Esophagus squamous epithelium (tissue), 5 donors: ENCODE data around the gene FNDC11. TPM values are rescaled to one million over a fixed set of nuclear protein-coding genes. Genes with fewer than 3 reads are reported as not detected.
"Not testable (repeated sequence)": the region's sequence is repeated elsewhere in the genome, so short reads cannot be mapped to it uniquely, and the experiment has no call there.

Experiments used
- DNase-seq: peaks from one replicate; lab custom pipeline; 2025; lab: John Stamatoyannopoulos, UW
- H3K27ac ChIP-seq, 4 donors: fragments of 200-600 bp; sonication (generic); one replicate each; pipeline ENCODE4 v1.5.1; 2016 to 2019; ENCODE audit warnings: mild to moderate bottlenecking in 1 of 4
- H3K27me3 ChIP-seq, 4 donors: fragments of 200-600 bp; sonication (generic); 1 replicate in 3 of 4; 2 replicates in 1 of 4; pipeline versions ENCODE4 v1.5.1 to v1.6.0; 2017 to 2021; ENCODE audit warnings: antibody characterized with exemption in 1 of 4
- H3K36me3 ChIP-seq, 3 donors: fragments of 200-600 bp; sonication (generic); one replicate each; pipeline ENCODE4 v1.5.1; 2016 to 2019
- H3K4me1 ChIP-seq, 3 donors: fragments of 200-600 bp; sonication (generic); one replicate each; pipeline ENCODE4 v1.5.1; 2017 to 2019
- H3K4me3 ChIP-seq, 4 donors: fragments of 200-600 bp; sonication (generic); 1 replicate in 3 of 4; 2 replicates in 1 of 4; pipeline ENCODE4 v1.5.1; 2016 to 2019; ENCODE audit warnings: mild to moderate bottlenecking in 2 of 4, moderate library complexity in 1 of 4
- H3K9me3 ChIP-seq, 3 donors: fragments of 200-600 bp; sonication (generic); one replicate each; pipeline ENCODE4 v1.5.1; 2016 to 2019
- POLR2A ChIP-seq, 4 donors: fragments of 450-650 bp; IDR thresholded peaks; one replicate each; pipeline ENCODE4 v1.6.1; 2017; ENCODE audit warnings: antibody characterized with exemption in 4 of 4, mild to moderate bottlenecking in 4 of 4, moderate library complexity in 3 of 4
- WGBS, 2 donors: methylation state at CpG; one replicate each; pipeline ENCODE4 v1.1.5; 2018; 5-methylcytosine and 5-hydroxymethylcytosine counted together
- intact Hi-C: fragments of 100-400 bp; cut with DNase I; formaldehyde crosslinking; loops from one replicate; pipeline ENCODE4 v1.15.0; 2022
- total RNA-seq, 4 donors: library from RNA; depleted of rRNA; stranded (reverse); fragments of >200 nt; gene quantifications; one replicate each; pipeline ENCODE4 v1.1.0, GENCODE V29; 2016
- TF ChIP-seq, protein P1 (sequence below), 6 experiments: fragments of 450-650 bp in 4 of 6; fragments of 200-600 bp in 2 of 6; sonication (generic) in 2 of 6; IDR thresholded peaks; one replicate each; pipeline ENCODE4 v1.5.1; 2016 to 2019; ENCODE audit warnings: antibody characterized with exemption in 6 of 6, mild to moderate bottlenecking in 4 of 6, moderate library complexity in 4 of 6
- donor health status: DM: yes; HTN: yes; CAD: no.

FNDC11 gene
- total RNA-seq, 4 donors from 2014 or later, result under 0.01 TPM; not detected in 3

DNA sequence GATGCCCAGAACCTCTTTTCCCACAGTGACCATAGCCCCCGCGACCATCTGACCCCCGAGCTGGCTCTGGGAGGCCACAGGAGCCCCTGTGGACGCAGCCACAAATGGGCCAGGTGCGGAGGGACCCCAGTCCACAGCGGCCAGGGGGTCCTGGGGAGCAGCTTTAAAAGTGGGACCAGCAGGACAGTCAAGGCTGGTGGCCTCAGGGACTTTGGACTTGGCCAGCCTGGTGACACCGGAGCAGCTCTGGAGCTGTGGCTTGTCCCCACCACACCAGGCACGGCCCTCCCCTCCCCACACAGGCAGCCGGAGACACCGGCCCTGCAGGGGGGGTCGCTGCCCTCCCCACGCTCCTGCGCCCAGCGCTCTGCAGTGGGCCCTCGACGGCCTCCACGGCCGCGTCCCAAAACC is 3.5 kb downstream of the FNDC11 start:
- Histone ChIP-seq H3K4me3 (no peak overlapping the region), H3K27me3 (peaks cover 0 to 21% (median 0%) of the 10 kb centered on the region in 4 donors), H3K9me3 (no peaks in the 10 kb centered on the region), H3K36me3 (peaks cover 24 to 44% (median 25%) of the 10 kb centered on the region in 3 donors), H3K27ac (no peak overlapping the region), H3K4me1 (peaks cover 10 to 22% (median 18%) of the 10 kb centered on the region in 3 donors)
- no CpG with 5 or more reads among the region's 19 CpGs for WGBS, 2 donors
- no peak for TF ChIP-seq POLR2A (IDR thresholded peaks at IDR 0.05)
- TF ChIP-seq, protein P1, sequence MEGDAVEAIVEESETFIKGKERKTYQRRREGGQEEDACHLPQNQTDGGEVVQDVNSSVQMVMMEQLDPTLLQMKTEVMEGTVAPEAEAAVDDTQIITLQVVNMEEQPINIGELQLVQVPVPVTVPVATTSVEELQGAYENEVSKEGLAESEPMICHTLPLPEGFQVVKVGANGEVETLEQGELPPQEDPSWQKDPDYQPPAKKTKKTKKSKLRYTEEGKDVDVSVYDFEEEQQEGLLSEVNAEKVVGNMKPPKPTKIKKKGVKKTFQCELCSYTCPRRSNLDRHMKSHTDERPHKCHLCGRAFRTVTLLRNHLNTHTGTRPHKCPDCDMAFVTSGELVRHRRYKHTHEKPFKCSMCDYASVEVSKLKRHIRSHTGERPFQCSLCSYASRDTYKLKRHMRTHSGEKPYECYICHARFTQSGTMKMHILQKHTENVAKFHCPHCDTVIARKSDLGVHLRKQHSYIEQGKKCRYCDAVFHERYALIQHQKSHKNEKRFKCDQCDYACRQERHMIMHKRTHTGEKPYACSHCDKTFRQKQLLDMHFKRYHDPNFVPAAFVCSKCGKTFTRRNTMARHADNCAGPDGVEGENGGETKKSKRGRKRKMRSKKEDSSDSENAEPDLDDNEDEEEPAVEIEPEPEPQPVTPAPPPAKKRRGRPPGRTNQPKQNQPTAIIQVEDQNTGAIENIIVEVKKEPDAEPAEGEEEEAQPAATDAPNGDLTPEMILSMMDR (IDR thresholded peaks at IDR 0.05), result no peak
- DNase-seq, result no peak
- intact Hi-C loops, result no loop called here

DNA sequence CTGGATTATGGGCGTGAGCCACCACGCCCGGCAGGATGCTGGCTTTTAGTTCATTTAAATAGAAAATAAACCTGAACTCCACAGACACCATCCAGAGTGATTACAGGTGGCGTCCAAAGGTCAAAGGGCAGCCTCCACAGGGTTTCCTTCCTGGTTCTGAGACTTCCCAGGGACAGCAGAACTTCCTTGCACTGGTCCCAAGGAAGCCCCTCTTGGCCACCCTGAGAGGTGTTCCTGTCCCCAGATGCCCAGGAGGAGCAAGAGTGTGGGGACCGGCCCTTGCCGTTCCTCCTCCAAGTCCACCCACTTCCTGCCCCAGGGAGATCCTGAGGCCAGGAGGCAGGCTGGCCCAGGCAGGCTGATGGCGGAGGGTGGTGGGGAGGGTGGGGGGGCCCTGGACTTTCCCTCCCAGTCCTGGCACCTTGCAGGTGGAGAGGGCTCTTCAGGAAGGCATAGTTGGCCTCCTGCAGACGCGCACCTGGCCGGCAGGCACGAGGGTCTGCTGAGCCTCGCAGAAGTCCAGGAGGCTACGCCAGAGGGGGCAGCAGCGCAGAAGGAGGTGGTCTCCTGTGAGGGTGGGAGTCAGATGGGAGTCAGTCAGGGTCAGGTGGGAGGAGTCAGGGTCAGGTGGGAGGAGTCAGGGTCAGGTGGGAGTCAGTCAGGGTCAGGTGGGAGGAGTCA is 5.0 kb downstream of the FNDC11 start:
- no peaks in the 10 kb centered on the region for H3K9me3 ChIP-seq
- peaks cover 29 to 59% (median 38%) of the 10 kb centered on the region in 3 donors for H3K36me3 ChIP-seq
- TF ChIP-seq, protein P1 (IDR thresholded peaks at IDR 0.05), result no peak
- TF ChIP-seq POLR2A (IDR thresholded peaks at IDR 0.05), result no peak
- H3K27ac ChIP-seq, result no peak overlapping the region
- intact Hi-C loops, result no loop called here
- H3K4me1 ChIP-seq, result peaks cover 4 to 7% (median 7%) of the 10 kb centered on the region in 3 donors
- peaks cover 0 to 8% (median 0%) of the 10 kb centered on the region in 4 donors for H3K27me3 ChIP-seq
- no peak for DNase-seq
- H3K4me3 ChIP-seq, result no peak overlapping the region
- 93 to 100% methylated on average over 7 to 10 of the region's 14 CpGs for WGBS, 2 donors

DNA sequence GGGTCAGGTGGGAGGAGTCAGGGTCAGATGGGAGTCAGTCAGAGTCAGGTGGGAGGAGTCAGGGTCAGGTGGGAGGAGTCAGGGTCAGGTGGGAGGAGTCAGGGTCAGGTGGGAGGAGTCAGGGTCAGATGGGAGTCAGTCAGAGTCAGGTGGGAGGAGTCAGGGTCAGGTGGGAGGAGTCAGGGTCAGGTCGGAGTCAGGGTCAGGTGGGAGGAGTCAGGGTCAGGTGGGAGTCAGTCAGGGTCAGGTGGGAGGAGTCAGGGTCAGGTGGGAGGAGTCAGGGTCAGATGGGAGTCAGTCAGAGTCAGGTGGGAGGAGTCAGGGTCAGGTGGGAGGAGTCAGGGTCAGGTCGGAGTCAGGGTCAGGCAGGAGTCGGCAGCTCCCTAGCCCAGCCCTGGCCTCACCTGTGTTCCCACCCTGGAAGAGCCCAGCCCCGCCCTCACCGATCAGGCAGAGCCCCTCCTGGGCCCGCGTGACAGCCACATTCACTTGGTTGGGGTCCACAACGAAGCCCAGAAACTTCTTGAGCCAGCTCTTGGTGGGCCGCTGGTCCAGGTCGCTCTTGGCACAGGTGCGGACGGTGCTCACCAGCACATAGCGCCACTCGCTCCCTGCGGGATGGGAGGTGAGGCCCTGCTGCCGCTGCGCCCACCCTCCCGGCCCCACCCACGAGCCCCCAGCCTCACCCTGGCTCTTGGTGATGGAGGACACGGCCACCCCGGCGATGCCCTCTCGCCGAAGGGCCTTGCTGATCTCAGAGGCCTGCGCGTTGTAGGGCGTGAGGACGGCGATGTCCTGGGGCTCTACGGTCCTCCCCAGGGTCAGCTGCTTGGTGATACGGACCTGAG is 5.8 kb downstream of the FNDC11 start:
- 90 to 98% methylated on average over 7 of the region's 31 CpGs for WGBS, 2 donors
- peaks cover 29 to 66% (median 38%) of the 10 kb centered on the region in 3 donors for H3K36me3 ChIP-seq
- DNase-seq, intact Hi-C loops, H3K27me3 ChIP-seq, H3K27ac ChIP-seq, H3K9me3 ChIP-seq, H3K4me3 ChIP-seq, H3K4me1 ChIP-seq: not testable (repeated sequence)

DNA sequence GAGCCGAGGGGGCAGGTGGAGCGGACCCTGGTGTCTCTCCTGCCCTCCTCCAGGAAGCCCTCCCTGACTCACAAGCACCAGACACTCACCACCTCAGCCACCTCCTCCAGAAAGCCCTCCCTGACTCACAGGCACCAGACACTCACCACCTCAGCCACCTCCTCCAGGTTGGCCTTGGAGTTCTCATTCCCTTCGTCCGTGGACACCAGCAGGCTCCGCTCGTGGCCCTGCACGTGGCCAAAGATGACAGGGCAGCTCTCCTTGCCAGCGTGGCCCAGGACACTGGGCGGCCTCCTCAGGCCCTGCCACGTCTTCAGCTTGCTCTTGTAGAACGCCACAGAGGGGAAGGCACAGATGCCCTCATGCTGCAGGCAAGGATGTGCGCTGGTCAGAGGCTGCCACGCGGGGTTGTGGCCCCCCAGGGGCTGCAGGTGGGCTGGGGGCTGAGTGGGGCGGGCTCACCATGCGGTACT is 6.4 kb downstream of the FNDC11 start:
- no peak for DNase-seq
- TF ChIP-seq, protein P1 (IDR thresholded peaks at IDR 0.05), result no peak
- TF ChIP-seq POLR2A (IDR thresholded peaks at IDR 0.05), result no peak
- H3K36me3 ChIP-seq, result peaks cover 29 to 73% (median 44%) of the 10 kb centered on the region in 3 donors
- H3K27ac ChIP-seq, result no peak overlapping the region
- H3K9me3 ChIP-seq, result no peaks in the 10 kb centered on the region
- no peak overlapping the region for H3K4me3 ChIP-seq
- no peaks in the 10 kb centered on the region for H3K27me3 ChIP-seq
- 94 to 95% methylated on average over 2 to 4 of the region's 16 CpGs for WGBS, 2 donors
- intact Hi-C loops, result no loop called here
- H3K4me1 ChIP-seq, result no peaks in the 10 kb centered on the region

DNA sequence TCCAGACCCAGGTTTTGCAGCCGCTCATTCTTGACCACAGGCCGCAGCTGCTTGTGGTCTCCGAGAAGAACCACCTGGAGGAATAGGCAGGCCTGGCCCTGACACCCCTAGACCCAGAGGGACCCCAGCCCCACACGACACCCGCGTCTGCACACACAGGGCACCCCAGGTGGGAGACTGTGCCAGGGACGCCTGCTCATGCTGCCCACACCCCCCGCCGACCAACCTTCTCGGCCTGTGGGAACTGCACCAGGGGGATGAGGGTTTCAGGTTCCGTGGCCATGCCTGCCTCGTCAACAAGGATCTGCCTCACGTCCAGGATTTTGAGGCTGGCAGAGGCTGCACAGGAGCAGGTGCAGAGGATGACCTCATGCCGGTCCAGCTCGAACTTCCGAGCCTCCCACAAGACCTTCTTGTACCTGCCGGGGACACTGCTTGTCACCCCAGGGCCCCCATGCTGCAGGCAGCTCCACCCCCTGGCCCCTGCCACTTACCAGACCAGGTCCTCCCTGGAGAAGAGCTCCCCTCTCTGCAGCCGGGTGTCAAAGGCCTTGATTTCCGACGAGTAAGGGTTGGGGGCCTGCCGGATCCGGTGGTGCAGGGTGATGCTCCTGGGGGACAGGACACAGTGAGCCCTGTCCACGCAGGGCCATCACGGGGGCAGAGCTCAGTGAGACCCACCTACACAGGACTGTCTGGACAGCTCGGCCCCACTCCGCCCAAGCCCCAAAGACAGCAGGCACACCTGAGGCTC is 7.1 kb downstream of the FNDC11 start:
- Histone ChIP-seq H3K36me3 (peaks cover 34 to 80% (median 45%) of the 10 kb centered on the region in 3 donors), H3K4me1 (no peaks in the 10 kb centered on the region), H3K9me3 (no peaks in the 10 kb centered on the region), H3K27me3 (no peaks in the 10 kb centered on the region), H3K27ac (no peak overlapping the region), H3K4me3 (no peak overlapping the region)
- WGBS, 2 donors, result 80 to 90% methylated on average over 1 to 8 of the region's 26 CpGs
- DNase-seq, result no peak
- no peak for TF ChIP-seq POLR2A (IDR thresholded peaks at IDR 0.05)
- TF ChIP-seq, protein P1 (IDR thresholded peaks at IDR 0.05), result no peak
- intact Hi-C loops, result no loop called here
